Loucy (cell line): ENCODE data around the gene PIK3R5.

Experiments used
- H2AFZ ChIP-seq: fragments of 200-600 bp; sonication (generic); 2 replicates; pipeline ENCODE4 v1.6.0; 2016; ENCODE audit warnings: antibody characterized with exemption, mild to moderate bottlenecking, low read length, moderate library complexity
- H3F3A ChIP-seq: fragments of 200-600 bp; 2 replicates; pipeline ENCODE4 v1.6.0; 2016; ENCODE audit warnings: antibody characterized with exemption, low read depth, mild to moderate bottlenecking
- H3K27me3 ChIP-seq: fragments of 200-600 bp; sonication (generic); 2 replicates; pipeline ENCODE4 v1.6.1; 2014; ENCODE audit warnings: low read length, mild to moderate bottlenecking; ENCODE audit not compliant: insufficient read depth, poor library complexity, severe bottlenecking
- H3K36me3 ChIP-seq: fragments of 200-600 bp; sonication (generic); 2 replicates; pipeline ENCODE4 v1.6.1; 2016; ENCODE audit warnings: low read length; ENCODE audit not compliant: insufficient read depth
- H3K4me1 ChIP-seq: fragments of 200-600 bp; sonication (generic); 2 replicates; pipeline ENCODE4 v1.5.1; 2014; ENCODE audit warnings: low read length, mild to moderate bottlenecking; ENCODE audit not compliant: insufficient read depth, poor library complexity, severe bottlenecking
- H3K4me2 ChIP-seq: fragments of 200-600 bp; sonication (generic); 2 replicates; pipeline ENCODE4 v1.6.0; 2014; ENCODE audit warnings: antibody characterized with exemption, low read length, low read depth, mild to moderate bottlenecking; ENCODE audit not compliant: poor library complexity, severe bottlenecking
- H3K4me3 ChIP-seq: fragments of 200-600 bp; sonication (generic); 2 replicates; pipeline ENCODE4 v1.5.1; 2014; ENCODE audit warnings: low read length, mild to moderate bottlenecking, mixed read lengths; ENCODE audit not compliant: poor library complexity, severe bottlenecking
- H3K79me2 ChIP-seq: fragments of 200-600 bp; sonication (generic); 2 replicates; pipeline ENCODE4 v1.6.1; 2014; ENCODE audit warnings: low read length; ENCODE audit not compliant: insufficient read depth
- H3K9ac ChIP-seq: fragments of 200-600 bp; sonication (generic); 2 replicates; pipeline ENCODE4 v1.6.0; 2014; ENCODE audit warnings: mild to moderate bottlenecking, low read depth, low read length, moderate library complexity; ENCODE audit not compliant: poor library complexity, severe bottlenecking
- H3K9me2 ChIP-seq: fragments of 200-600 bp; sonication (generic); replicated peaks from 2 replicates; pipeline ENCODE4 v1.6.1; 2016; ENCODE audit warnings: low read depth, low read length, mixed read lengths
- H3K9me3 ChIP-seq: fragments of 200-600 bp; sonication (generic); 2 replicates; pipeline ENCODE4 v1.6.1; 2014; ENCODE audit warnings: mild to moderate bottlenecking, antibody characterized with exemption, low read length, low read depth; ENCODE audit not compliant: insufficient read depth
- H4K20me1 ChIP-seq: fragments of 200-600 bp; sonication (generic); 2 replicates; pipeline ENCODE4 v1.6.0; 2014; ENCODE audit warnings: antibody characterized with exemption, low read length, mild to moderate bottlenecking; ENCODE audit not compliant: insufficient read depth, poor library complexity, severe bottlenecking
- EZH2phosphoT487 ChIP-seq: fragments of 200-600 bp; IDR thresholded peaks from 2 replicates; pipeline ENCODE4 v1.6.1; 2018; ENCODE audit warnings: antibody characterized with exemption, mild to moderate bottlenecking, moderate library complexity, borderline replicate concordance
- TF ChIP-seq, protein P1 (sequence below): fragments of 200-600 bp; sonication (generic); conservative IDR thresholded peaks from 2 replicates; pipeline ENCODE4 v1.5.1; 2014; ENCODE audit warnings: mild to moderate bottlenecking, antibody characterized with exemption, low read length

The PIK3R5 gene

DNA sequence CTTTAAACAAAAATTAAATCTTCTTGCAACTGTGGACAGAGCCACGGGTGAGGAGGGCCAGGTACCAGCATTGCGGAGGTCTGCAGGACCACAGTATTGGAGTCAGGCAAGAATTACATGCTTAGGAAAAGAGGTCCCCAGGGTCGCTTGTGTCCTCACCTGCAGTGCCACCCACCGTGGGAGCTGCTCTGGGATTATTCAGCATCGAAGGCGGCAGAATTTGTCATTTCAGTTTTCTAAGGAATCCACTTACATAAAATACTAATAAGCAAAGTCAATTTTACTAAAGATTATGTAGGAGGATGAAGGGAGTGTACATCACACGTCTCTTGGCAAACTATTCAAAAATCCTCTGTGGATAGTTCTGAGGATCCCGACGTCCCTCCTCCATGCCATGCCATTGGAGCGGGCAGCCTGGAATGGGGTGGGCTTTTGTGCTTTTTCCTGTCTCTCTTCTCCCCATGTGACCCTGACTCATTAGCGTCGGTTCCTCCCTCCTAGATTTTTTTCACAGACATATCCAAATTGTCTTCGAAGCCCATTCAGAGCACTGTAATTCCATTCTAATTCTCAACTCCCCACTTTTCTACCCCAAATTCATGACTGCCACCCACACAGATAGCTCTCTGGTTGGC is 95.0 kb downstream of the PIK3R5 start:
- H4K20me1 ChIP-seq: no peaks in the 10 kb centered on the region
- peaks cover 19% of the 10 kb centered on the region for H3K79me2 ChIP-seq
- H3K27me3 ChIP-seq: no peaks in the 10 kb centered on the region
- no peaks in the 10 kb centered on the region for H3K9me2 ChIP-seq
- H3F3A ChIP-seq: no peaks in the 10 kb centered on the region
- H3K9me3 ChIP-seq: no peaks in the 10 kb centered on the region
- H3K4me1 ChIP-seq: peaks cover 52% of the 10 kb centered on the region
- H3K4me2 ChIP-seq: no peak overlapping the region
- H3K9ac ChIP-seq: no peak overlapping the region
- TF ChIP-seq, protein P1, sequence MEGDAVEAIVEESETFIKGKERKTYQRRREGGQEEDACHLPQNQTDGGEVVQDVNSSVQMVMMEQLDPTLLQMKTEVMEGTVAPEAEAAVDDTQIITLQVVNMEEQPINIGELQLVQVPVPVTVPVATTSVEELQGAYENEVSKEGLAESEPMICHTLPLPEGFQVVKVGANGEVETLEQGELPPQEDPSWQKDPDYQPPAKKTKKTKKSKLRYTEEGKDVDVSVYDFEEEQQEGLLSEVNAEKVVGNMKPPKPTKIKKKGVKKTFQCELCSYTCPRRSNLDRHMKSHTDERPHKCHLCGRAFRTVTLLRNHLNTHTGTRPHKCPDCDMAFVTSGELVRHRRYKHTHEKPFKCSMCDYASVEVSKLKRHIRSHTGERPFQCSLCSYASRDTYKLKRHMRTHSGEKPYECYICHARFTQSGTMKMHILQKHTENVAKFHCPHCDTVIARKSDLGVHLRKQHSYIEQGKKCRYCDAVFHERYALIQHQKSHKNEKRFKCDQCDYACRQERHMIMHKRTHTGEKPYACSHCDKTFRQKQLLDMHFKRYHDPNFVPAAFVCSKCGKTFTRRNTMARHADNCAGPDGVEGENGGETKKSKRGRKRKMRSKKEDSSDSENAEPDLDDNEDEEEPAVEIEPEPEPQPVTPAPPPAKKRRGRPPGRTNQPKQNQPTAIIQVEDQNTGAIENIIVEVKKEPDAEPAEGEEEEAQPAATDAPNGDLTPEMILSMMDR: no peak
- TF ChIP-seq EZH2phosphoT487: no peak
- H3K4me3 ChIP-seq: no peak overlapping the region
- H2AFZ ChIP-seq: no peak overlapping the region
- no peaks in the 10 kb centered on the region for H3K36me3 ChIP-seq

DNA sequence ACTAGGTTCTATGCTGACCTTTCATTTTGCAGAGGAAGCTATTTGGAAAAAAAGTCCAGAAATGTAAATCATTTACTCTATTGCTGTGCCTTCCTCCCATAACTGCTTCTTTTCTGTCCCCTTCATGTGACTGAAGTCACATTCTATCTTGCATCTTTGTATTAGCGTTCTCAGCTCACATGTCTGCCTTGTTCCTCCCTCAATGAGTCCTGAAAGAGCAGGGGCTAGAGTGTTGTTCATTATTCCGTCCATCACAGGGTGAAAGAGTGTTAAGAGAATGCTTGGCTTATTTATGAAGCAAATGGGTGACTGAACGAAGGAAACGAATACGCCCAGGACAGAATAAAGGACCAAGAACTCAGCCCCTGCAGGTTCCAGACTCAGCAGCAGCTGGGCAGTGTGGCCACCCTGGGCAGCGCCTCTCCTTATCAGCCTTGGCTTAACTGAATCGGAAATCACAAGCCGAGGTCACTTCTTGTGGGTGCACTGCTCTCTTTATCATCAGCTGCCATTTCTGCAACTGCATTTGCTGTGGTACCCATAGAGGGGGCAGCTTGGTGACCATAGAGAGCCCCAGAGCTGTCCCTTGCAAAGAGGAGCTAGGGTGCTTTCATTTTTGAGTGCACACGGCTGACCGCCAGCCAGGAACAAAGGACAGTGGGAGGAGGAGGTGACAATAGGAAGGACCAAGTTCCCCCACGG is 96.2 kb downstream of the PIK3R5 start:
- Histone ChIP-seq H3K4me3 (no peak overlapping the region), H3K27me3 (no peaks in the 10 kb centered on the region), H4K20me1 (no peaks in the 10 kb centered on the region), H3K4me2 (no peak overlapping the region), H3K36me3 (no peaks in the 10 kb centered on the region), H3K4me1 (peaks cover 62% of the 10 kb centered on the region), H3F3A (no peaks in the 10 kb centered on the region), H3K9me2 (no peaks in the 10 kb centered on the region), H2AFZ (no peak overlapping the region), H3K79me2 (peaks cover 32% of the 10 kb centered on the region), H3K9me3 (no peaks in the 10 kb centered on the region), H3K9ac (no peak overlapping the region)
- TF ChIP-seq, protein P1: no peak
- TF ChIP-seq EZH2phosphoT487: no peak

DNA sequence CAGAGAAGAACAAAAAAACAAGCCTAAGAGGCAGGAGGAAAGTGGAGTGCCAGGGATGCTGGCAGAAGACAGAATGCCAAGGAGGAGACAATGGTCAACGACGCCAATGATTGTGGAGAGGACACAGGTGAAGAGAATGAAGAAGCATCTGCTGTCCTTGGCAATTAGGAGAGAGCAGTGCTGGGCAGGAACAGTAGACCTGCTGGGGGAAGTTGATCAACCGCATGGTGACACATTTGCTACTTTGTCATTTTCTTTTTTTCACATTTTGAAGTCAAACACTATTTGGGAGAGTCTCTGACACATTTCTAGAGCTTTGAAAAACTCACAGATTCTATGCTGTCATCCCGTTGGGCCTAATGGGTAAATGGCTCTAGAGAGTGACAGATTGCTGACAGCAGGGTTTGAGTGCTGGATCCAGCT is 97.0 kb downstream of the PIK3R5 start:
- H3F3A ChIP-seq: no peaks in the 10 kb centered on the region
- H3K9me2 ChIP-seq: no peaks in the 10 kb centered on the region
- H3K4me2 ChIP-seq: no peak overlapping the region
- H3K36me3 ChIP-seq: no peaks in the 10 kb centered on the region
- no peaks in the 10 kb centered on the region for H3K9me3 ChIP-seq
- TF ChIP-seq, protein P1: no peak
- TF ChIP-seq EZH2phosphoT487: no peak
- H3K4me1 ChIP-seq: peaks cover 64% of the 10 kb centered on the region
- no peaks in the 10 kb centered on the region for H3K27me3 ChIP-seq
- H2AFZ ChIP-seq: no peak overlapping the region
- H4K20me1 ChIP-seq: no peaks in the 10 kb centered on the region
- H3K4me3 ChIP-seq: no peak overlapping the region
- peaks cover 39% of the 10 kb centered on the region for H3K79me2 ChIP-seq
- no peak overlapping the region for H3K9ac ChIP-seq
